B cell (primary cell): Measurements from ENCODE around the gene NFAT5. TPM values are rescaled to one million over a fixed set of nuclear protein-coding genes. Genes with fewer than 3 reads are reported as not detected.

Experiments used
- polyA plus RNA-seq: library from polyadenylated mRNA; depleted of rRNA; stranded (reverse); fragments of >200 nt; gene quantifications from 2 replicates; pipeline ENCODE4 v1.2.3, GENCODE V29; 2012
- small RNA-seq: library from RNA; depleted of rRNA; stranded (forward); fragments of <200 nt; gene quantifications from one replicate; pipeline ENCODE3, GENCODE V24; 2012; ENCODE audit warnings: low replicate concordance, low read depth; ENCODE audit not compliant: insufficient read length
- total RNA-seq, 2 donors: library from RNA; stranded (reverse); fragments of 120-200 nt in 1 of 2; gene quantifications; 1 replicate in 1 of 2; 2 replicates in 1 of 2; pipeline versions ENCODE4 v1.2.3 to v1.2.4, GENCODE V29; 2013 to 2022

Gene NFAT5
- total and polyA plus RNA-seq, 2 donors (not counting 1 experiment from before 2014, with no cell fraction given) = 6.3 to 50.0 TPM

Small RNAs within 50 kb of the gene (small RNA-seq; reads per million reads assigned to genes)
- gene MIR1538 = not detected

Other genes starting within 250 kb of the NFAT5 start
- 9.2 and 9.6 TPM in 2 replicates for gene PDF, start 235.4 kb upstream of the NFAT5 start, total RNA-seq
- gene PDF, start 235.4 kb upstream of the NFAT5 start, polyA plus RNA-seq = 4.3 and 5.5 TPM in 2 replicates
- 61.6 and 62.0 TPM in 2 replicates for gene COG8, start 226.4 kb upstream of the NFAT5 start, total RNA-seq
- 22.9 and 34.4 TPM in 2 replicates for gene COG8, start 226.4 kb upstream of the NFAT5 start, polyA plus RNA-seq
- 20.2 and 29.3 TPM in 2 replicates for gene NIP7, start 226.2 kb upstream of the NFAT5 start, total RNA-seq
- gene NIP7, start 226.2 kb upstream of the NFAT5 start, polyA plus RNA-seq = 4.1 and 4.4 TPM in 2 replicates
- 4.5 and 6.3 TPM in 2 replicates for gene TMED6, start 214.2 kb upstream of the NFAT5 start, total RNA-seq
- 0.78 and 0.81 TPM in 2 replicates for gene TMED6, start 214.2 kb upstream of the NFAT5 start, polyA plus RNA-seq
- 61.1 and 64.1 TPM in 2 replicates for gene TERF2, start 180.0 kb upstream of the NFAT5 start, total RNA-seq
- 20.4 and 22.2 TPM in 2 replicates for gene TERF2, start 180.0 kb upstream of the NFAT5 start, polyA plus RNA-seq
- gene CYB5B, start 141.3 kb upstream of the NFAT5 start, total RNA-seq = 56.7 and 64.7 TPM in 2 replicates
- 21.5 and 41.6 TPM in 2 replicates for gene CYB5B, start 141.3 kb upstream of the NFAT5 start, polyA plus RNA-seq
- gene NQO1, start 160.6 kb downstream of the NFAT5 start, total RNA-seq = 1.1 and 2.3 TPM in 2 replicates
- gene NQO1, start 160.6 kb downstream of the NFAT5 start, polyA plus RNA-seq = 0.58 and 1.3 TPM in 2 replicates
- gene NOB1, start 189.0 kb downstream of the NFAT5 start, total RNA-seq = 44.9 and 49.6 TPM in 2 replicates
- 40.6 and 42.3 TPM in 2 replicates for gene NOB1, start 189.0 kb downstream of the NFAT5 start, polyA plus RNA-seq
- gene WWP2, start 196.4 kb downstream of the NFAT5 start, total RNA-seq = 100 and 105 TPM in 2 replicates
- gene WWP2, start 196.4 kb downstream of the NFAT5 start, polyA plus RNA-seq = 33.4 and 40.7 TPM in 2 replicates